Activated CD4-positive, alpha-beta T cell treated with anti-CD3 and anti-CD28 coated beads, Interleukin-2, Interleukin-6, amounts not matched to agents 100 ng/mL and 50 ng/mL, durations not matched to agents 16 hours and 8 hours (primary cell): ENCODE measurements around the gene CCDC80.

Source experiments
- DNase-seq: peaks from one replicate; pipeline ENCODE4 v3.0.0-alpha.2; 2020

Gene CCDC80

GRCh38 chr3:112632596-112632995 is 8.3 kb downstream of the CCDC80 start:
- DNase-seq = no peak

GRCh38 chr3:112631257-112631656 is 9.7 kb downstream of the CCDC80 start:
- no peak for DNase-seq

GRCh38 chr3:112629425-112629824 is 11.5 kb downstream of the CCDC80 start:
- DNase-seq = peak; percentile 42

- DNase-seq = no peak
These were observed 12.9 kb downstream of the CCDC80 start for GRCh38 chr3:112627919-112628466.

GRCh38 chr3:112627419-112627818 is 13.5 kb downstream of the CCDC80 start:
- DNase-seq = no peak

GRCh38 chr3:112623717-112624116 is 17.2 kb downstream of the CCDC80 start:
- DNase-seq = no peak

GRCh38 chr3:112623213-112623612 is 17.7 kb downstream of the CCDC80 start:
- DNase-seq = no peak

GRCh38 chr3:112619295-112619694 is 21.6 kb downstream of the CCDC80 start:
- DNase-seq = no peak

GRCh38 chr3:112617285-112617684 is 23.7 kb downstream of the CCDC80 start:
- DNase-seq = no peak

- no peak for DNase-seq
These were observed 24.8 kb downstream of the CCDC80 start for GRCh38 chr3:112615989-112616731.

GRCh38 chr3:112611752-112612515 is 29.0 kb downstream of the CCDC80 start:
- no peak for DNase-seq

GRCh38 chr3:112610121-112610520 is 30.8 kb downstream of the CCDC80 start:
- no peak for DNase-seq

- no peak for DNase-seq
These were observed 33.1 kb downstream of the CCDC80 start for GRCh38 chr3:112607863-112608262.

- no peak for DNase-seq
These were observed 34.8 kb downstream of the CCDC80 start for GRCh38 chr3:112606098-112606497.

GRCh38 chr3:112605285-112605684 is 35.7 kb downstream of the CCDC80 start:
- peak; percentile 32 for DNase-seq

- DNase-seq = no peak
These were observed 36.4 kb downstream of the CCDC80 start for GRCh38 chr3:112604536-112604935.

GRCh38 chr3:112602217-112602838 is 38.6 kb downstream of the CCDC80 start:
- peak; percentile 60 for DNase-seq

- DNase-seq = no peak
These were observed 42.2 kb downstream of the CCDC80 start for GRCh38 chr3:112598731-112599130.

GRCh38 chr3:112597945-112598344 is 43.0 kb downstream of the CCDC80 start:
- DNase-seq = no peak

GRCh38 chr3:112594856-112595255 is 46.1 kb downstream of the CCDC80 start:
- no peak for DNase-seq

- no peak for DNase-seq
These were observed 47.7 kb downstream of the CCDC80 start for GRCh38 chr3:112593258-112593657.

GRCh38 chr3:112587336-112587735 is 53.6 kb downstream of the CCDC80 start:
- DNase-seq = no peak

- no peak for DNase-seq
These were observed 55.2 kb downstream of the CCDC80 start for GRCh38 chr3:112585782-112586181.

- no peak for DNase-seq
These were observed 57.8 kb downstream of the CCDC80 start for GRCh38 chr3:112583105-112583504.
